Daoy (cell line): Measurements from ENCODE around the gene BCL2L12. TPM values are rescaled to one million over a fixed set of nuclear protein-coding genes. Genes with fewer than 3 reads are reported as not detected.

Experiments used
- DNase-seq: peaks from one replicate; pipeline ENCODE4 v3.0.0-alpha.2; 2015; ENCODE audit warnings: low read depth
- total RNA-seq: library from RNA; depleted of rRNA; stranded (reverse); fragments of >200 nt; shearing (Covaris generic); gene quantifications from 2 replicates; pipeline ENCODE4 v1.2.3, GENCODE V29; 2014

BCL2L12 gene
- total RNA-seq, 1 experiment from 2014 or later, result 18.1 TPM

- DNase-seq, result no peak
Measured at GRCh38 chr19:49642492-49643035, 23.2 kb upstream of the BCL2L12 start.

- DNase-seq, result no peak
Measured at GRCh38 chr19:49643466-49643865, 22.3 kb upstream of the BCL2L12 start.

- DNase-seq, result no peak
Measured at GRCh38 chr19:49645592-49645991, 20.1 kb upstream of the BCL2L12 start.

GRCh38 chr19:49645995-49646394 lies 19.7 kb upstream of the BCL2L12 start:
- no peak for DNase-seq

- no peak for DNase-seq
Measured at GRCh38 chr19:49646586-49646985, 19.1 kb upstream of the BCL2L12 start.

- DNase-seq, result no peak
Measured at GRCh38 chr19:49651029-49651819, 14.5 kb upstream of the BCL2L12 start.

GRCh38 chr19:49651820-49652550 lies 13.7 kb upstream of the BCL2L12 start:
- DNase-seq, result no peak

- no peak for DNase-seq
Measured at GRCh38 chr19:49652551-49653465, 12.9 kb upstream of the BCL2L12 start.

- no peak for DNase-seq
Measured at GRCh38 chr19:49653466-49653806, 12.3 kb upstream of the BCL2L12 start.

GRCh38 chr19:49654581-49654980 lies 11.2 kb upstream of the BCL2L12 start:
- no peak for DNase-seq

GRCh38 chr19:49655570-49656455 lies 9.9 kb upstream of the BCL2L12 start:
- no peak for DNase-seq

- no peak for DNase-seq
Measured at GRCh38 chr19:49656456-49657109, 9.2 kb upstream of the BCL2L12 start.

GRCh38 chr19:49657493-49658138 lies 8.1 kb upstream of the BCL2L12 start:
- no peak for DNase-seq

GRCh38 chr19:49658139-49658517 lies 7.6 kb upstream of the BCL2L12 start:
- DNase-seq, result no peak

GRCh38 chr19:49658566-49659442 lies 6.9 kb upstream of the BCL2L12 start:
- DNase-seq, result no peak

GRCh38 chr19:49660338-49660961 lies 5.3 kb upstream of the BCL2L12 start:
- DNase-seq, result no peak

GRCh38 chr19:49662011-49662410 lies 3.7 kb upstream of the BCL2L12 start:
- DNase-seq, result no peak

- no peak for DNase-seq
Measured at GRCh38 chr19:49663224-49663623, 2.5 kb upstream of the BCL2L12 start.
